ENCODE data around the gene CEMIP.

- TF ChIP-seq POLR2A (IDR thresholded peaks at IDR 0.05) (no peak), CTCF (IDR thresholded peaks at IDR 0.05) (no peak)
These were observed 109.7 kb downstream of the CEMIP start for GRCh38 chr15:80888846-80889245.
